Measurements from ENCODE around the gene RASGRF1.
A peak's percentile ranks its signal among the peaks of the same experiment; 100 is the strongest.

Gene RASGRF1

DNA sequence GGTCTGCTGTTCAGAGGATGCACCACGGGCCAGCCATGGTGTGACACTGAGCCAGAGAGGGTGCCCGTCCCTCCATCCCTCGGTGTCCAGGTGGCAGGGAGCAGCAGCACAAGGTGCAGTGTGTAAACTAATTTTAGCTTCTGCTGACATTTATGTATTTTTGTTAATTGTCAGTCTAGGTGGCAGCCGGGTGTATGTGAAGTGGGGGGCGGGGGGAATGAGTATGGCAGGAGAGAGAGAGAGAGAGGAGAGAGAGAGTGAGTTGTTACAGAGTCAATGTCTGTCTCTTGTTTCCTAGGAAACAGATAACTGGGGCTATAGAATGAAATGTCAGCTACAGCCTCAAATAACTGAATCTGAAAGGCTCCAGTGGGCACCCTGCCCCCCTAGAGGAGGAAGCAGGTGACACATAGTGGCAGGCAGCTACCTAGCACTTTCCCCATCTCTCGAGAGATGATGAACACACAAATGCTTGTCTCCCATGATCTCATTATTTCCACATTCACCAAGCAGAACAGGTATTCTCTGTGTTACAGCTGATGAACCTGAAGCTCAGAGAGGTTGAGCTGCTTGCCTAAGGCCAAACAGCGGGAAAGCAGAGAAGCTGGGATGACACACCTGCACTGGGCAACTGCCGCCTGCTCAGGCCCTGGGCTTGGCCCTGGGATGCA lies 24.7 kb downstream of the RASGRF1 start:
- TF ChIP-seq EZH2phosphoT487 (IDR thresholded peaks at IDR 0.05; ENCODE audit: low read length), result no peak
- TF ChIP-seq, protein P1, sequence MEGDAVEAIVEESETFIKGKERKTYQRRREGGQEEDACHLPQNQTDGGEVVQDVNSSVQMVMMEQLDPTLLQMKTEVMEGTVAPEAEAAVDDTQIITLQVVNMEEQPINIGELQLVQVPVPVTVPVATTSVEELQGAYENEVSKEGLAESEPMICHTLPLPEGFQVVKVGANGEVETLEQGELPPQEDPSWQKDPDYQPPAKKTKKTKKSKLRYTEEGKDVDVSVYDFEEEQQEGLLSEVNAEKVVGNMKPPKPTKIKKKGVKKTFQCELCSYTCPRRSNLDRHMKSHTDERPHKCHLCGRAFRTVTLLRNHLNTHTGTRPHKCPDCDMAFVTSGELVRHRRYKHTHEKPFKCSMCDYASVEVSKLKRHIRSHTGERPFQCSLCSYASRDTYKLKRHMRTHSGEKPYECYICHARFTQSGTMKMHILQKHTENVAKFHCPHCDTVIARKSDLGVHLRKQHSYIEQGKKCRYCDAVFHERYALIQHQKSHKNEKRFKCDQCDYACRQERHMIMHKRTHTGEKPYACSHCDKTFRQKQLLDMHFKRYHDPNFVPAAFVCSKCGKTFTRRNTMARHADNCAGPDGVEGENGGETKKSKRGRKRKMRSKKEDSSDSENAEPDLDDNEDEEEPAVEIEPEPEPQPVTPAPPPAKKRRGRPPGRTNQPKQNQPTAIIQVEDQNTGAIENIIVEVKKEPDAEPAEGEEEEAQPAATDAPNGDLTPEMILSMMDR (IDR thresholded peaks at IDR 0.05; ENCODE audit: low read length), result peak; percentile 19
- Histone ChIP-seq H3K79me2 (ENCODE audit: low read length) (no peaks in the 10 kb centered on the region), H2AFZ (ENCODE audit: low read length) (peak overlapping the region; percentile 73), H3K27me3 (replicated peaks; ENCODE audit: insufficient read depth, low read length) (no peaks in the 10 kb centered on the region), H3F3A (ENCODE audit: insufficient read depth, low read length) (no peaks in the 10 kb centered on the region), H3K36me3 (replicated peaks; ENCODE audit: insufficient read depth, low read length) (no peaks in the 10 kb centered on the region), H3K4me2 (ENCODE audit: low read depth, low read length) (peak overlapping the region; percentile 45; the same call in 1 of the 2 replicates), H4K20me1 (ENCODE audit: insufficient read depth, low read length) (no peaks in the 10 kb centered on the region), H3K9ac (ENCODE audit: low read length) (no peak overlapping the region), H3K9me2 (replicated peaks; ENCODE audit: insufficient read depth, low read length) (no peaks in the 10 kb centered on the region), H3K4me1 (ENCODE audit: low read length) (peaks cover 21% of the 10 kb centered on the region), H3K9me3 (replicated peaks; ENCODE audit: insufficient read depth, low read length) (no peaks in the 10 kb centered on the region), H3K27ac (ENCODE audit: low read length) (no peak overlapping the region), H3K4me3 (ENCODE audit: low read length) (no peak overlapping the region)
- DNase-seq, result peak; percentile 42

DNA sequence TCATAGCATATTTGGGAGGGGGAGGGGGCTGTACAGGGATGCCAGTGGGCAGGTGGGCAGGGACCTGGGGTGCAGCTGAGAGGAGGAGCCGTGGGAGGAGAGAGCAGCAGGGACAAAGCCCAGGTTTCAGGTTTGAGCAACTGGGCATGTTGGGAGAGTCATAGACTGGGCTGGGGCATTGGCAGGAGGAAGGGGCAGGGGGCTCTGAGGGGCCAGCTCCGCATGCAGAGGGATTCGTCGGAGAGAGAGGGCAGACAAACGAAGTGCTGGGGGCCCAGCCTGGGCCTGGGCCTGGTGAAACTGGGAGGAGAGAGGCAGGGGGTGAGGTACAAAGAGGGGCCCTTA lies 25.2 kb downstream of the RASGRF1 start:
- H2AFZ ChIP-seq (ENCODE audit: low read length), result peak overlapping the region; percentile 73
- H3K4me3 ChIP-seq (ENCODE audit: low read length), result no peak overlapping the region
- no peak overlapping the region for H3K27ac ChIP-seq (ENCODE audit: low read length)
- no peaks in the 10 kb centered on the region for H4K20me1 ChIP-seq (ENCODE audit: insufficient read depth, low read length)
- no peak for DNase-seq
- H3K9me2 ChIP-seq (replicated peaks; ENCODE audit: insufficient read depth, low read length), result no peaks in the 10 kb centered on the region
- H3K9ac ChIP-seq (ENCODE audit: low read length), result no peak overlapping the region
- H3K4me1 ChIP-seq (ENCODE audit: low read length), result peaks cover 21% of the 10 kb centered on the region
- TF ChIP-seq, protein P1 (IDR thresholded peaks at IDR 0.05; ENCODE audit: low read length), result no peak
- no peak for TF ChIP-seq EZH2phosphoT487 (IDR thresholded peaks at IDR 0.05; ENCODE audit: low read length)
- TF ChIP-seq EZH2 (optimal IDR thresholded peaks at IDR 0.05; ENCODE audit: low read depth, low read length), result no peak
- peak overlapping the region; percentile 45; the same call in 1 of the 2 replicates for H3K4me2 ChIP-seq (ENCODE audit: low read depth, low read length)
- no peaks in the 10 kb centered on the region for H3K27me3 ChIP-seq (replicated peaks; ENCODE audit: insufficient read depth, low read length)
- no peaks in the 10 kb centered on the region for H3K36me3 ChIP-seq (replicated peaks; ENCODE audit: insufficient read depth, low read length)
- H3F3A ChIP-seq (ENCODE audit: insufficient read depth, low read length), result no peaks in the 10 kb centered on the region
- H3K9me3 ChIP-seq (replicated peaks; ENCODE audit: insufficient read depth, low read length), result no peaks in the 10 kb centered on the region
- H3K79me2 ChIP-seq (ENCODE audit: low read length), result no peaks in the 10 kb centered on the region

DNA sequence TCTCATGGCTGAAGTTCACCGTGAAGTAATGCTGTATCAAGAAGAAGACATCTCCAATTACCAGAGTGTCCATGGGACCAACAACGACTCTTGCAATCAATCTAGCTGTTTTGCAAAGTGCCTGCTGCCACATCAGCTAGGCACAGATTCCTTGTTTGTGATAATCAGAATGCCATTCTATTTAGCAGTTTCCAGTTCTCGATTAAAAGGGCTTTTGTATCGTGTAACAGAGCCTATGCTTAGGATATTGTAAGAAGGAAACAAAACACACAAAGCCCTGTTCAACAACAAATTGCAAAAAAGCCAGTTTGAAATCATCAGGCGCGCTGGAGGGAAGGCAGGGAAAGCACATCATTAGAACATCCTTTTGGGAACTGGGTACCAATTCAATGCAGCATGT lies 26.1 kb downstream of the RASGRF1 start:
- no peaks in the 10 kb centered on the region for H3K79me2 ChIP-seq (ENCODE audit: low read length)
- H3K27me3 ChIP-seq (replicated peaks; ENCODE audit: insufficient read depth, low read length), result no peaks in the 10 kb centered on the region
- H3K9me2 ChIP-seq (replicated peaks; ENCODE audit: insufficient read depth, low read length), result no peaks in the 10 kb centered on the region
- DNase-seq, result no peak
- no peak overlapping the region for H3K9ac ChIP-seq (ENCODE audit: low read length)
- H3K4me1 ChIP-seq (ENCODE audit: low read length), result peaks cover 21% of the 10 kb centered on the region
- no peak overlapping the region for H3K4me3 ChIP-seq (ENCODE audit: low read length)
- H4K20me1 ChIP-seq (ENCODE audit: insufficient read depth, low read length), result no peaks in the 10 kb centered on the region
- H3K4me2 ChIP-seq (ENCODE audit: low read depth, low read length), result no peak overlapping the region
- TF ChIP-seq EZH2 (optimal IDR thresholded peaks at IDR 0.05; ENCODE audit: low read depth, low read length), result no peak
- TF ChIP-seq, protein P1 (IDR thresholded peaks at IDR 0.05; ENCODE audit: low read length), result no peak
- TF ChIP-seq EZH2phosphoT487 (IDR thresholded peaks at IDR 0.05; ENCODE audit: low read length), result no peak
- H3K36me3 ChIP-seq (replicated peaks; ENCODE audit: insufficient read depth, low read length), result no peaks in the 10 kb centered on the region
- H3K27ac ChIP-seq (ENCODE audit: low read length), result no peak overlapping the region
- no peak overlapping the region for H2AFZ ChIP-seq (ENCODE audit: low read length)
- H3K9me3 ChIP-seq (replicated peaks; ENCODE audit: insufficient read depth, low read length), result no peaks in the 10 kb centered on the region
- H3F3A ChIP-seq (ENCODE audit: insufficient read depth, low read length), result no peaks in the 10 kb centered on the region

Measured in MM.1S (cell line).